Measurements from ENCODE around the gene IKBKG. TPM values are rescaled to one million over a fixed set of nuclear protein-coding genes. Genes with fewer than 3 reads are reported as not detected.
"Not testable (repeated sequence)": the region's sequence is repeated elsewhere in the genome, so short reads cannot be mapped to it uniquely, and the experiment has no call there.

IKBKG gene, protein sequence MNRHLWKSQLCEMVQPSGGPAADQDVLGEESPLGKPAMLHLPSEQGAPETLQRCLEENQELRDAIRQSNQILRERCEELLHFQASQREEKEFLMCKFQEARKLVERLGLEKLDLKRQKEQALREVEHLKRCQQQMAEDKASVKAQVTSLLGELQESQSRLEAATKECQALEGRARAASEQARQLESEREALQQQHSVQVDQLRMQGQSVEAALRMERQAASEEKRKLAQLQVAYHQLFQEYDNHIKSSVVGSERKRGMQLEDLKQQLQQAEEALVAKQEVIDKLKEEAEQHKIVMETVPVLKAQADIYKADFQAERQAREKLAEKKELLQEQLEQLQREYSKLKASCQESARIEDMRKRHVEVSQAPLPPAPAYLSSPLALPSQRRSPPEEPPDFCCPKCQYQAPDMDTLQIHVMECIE
- 16.7 and 19.1 TPM in 2 replicates for total RNA-seq
- long read RNA-seq, partial matches to known transcripts = 0 of 4 reads
- long read RNA-seq, other reads (novel, unspliced or antisense) = 2 of 4 reads

DNA sequence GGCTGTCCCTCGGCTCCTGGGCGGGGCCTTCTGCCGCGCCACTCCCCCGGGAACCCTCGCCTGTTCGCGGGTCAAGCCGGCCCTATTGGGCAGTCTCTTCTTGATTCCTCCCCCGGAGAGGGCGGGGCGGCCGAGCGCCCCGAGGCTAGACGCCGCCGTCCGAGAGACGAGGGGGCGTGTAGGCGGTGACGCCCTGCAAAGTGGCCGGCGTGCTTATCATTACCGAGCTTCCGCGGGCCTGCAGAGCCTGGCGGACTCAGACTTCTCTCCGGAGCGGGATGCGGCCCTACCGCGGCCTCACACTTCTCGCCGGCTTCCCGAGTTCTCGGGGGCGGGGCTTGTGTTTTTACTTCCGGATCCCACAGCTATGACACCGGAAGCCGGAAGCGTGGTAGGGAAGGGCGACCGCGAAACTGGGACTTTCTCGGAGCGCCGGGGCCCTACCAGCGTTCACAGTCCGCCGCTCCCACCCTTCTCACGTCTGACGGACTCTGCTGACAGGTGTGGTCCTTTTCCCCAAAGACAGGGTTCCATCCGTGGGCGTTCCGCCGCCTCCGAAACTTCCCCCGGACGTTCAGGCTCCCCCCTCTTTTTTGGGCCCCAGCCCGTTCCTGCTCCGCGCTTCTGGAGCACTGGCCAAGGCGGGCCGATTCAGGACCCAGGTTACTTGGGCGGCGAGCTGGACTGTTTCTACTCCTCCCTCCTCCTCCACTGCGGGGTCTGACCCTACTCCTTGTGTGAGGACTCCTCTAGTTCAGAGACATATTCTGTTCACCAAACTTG is at the start of gene IKBKG:
TSS of gene IKBKG (plus strand) at position 376 of the 783 bp plus-strand sequence. CDS start 4,383 bp downstream, outside the sequence.
- TF ChIP-seq, protein P1, sequence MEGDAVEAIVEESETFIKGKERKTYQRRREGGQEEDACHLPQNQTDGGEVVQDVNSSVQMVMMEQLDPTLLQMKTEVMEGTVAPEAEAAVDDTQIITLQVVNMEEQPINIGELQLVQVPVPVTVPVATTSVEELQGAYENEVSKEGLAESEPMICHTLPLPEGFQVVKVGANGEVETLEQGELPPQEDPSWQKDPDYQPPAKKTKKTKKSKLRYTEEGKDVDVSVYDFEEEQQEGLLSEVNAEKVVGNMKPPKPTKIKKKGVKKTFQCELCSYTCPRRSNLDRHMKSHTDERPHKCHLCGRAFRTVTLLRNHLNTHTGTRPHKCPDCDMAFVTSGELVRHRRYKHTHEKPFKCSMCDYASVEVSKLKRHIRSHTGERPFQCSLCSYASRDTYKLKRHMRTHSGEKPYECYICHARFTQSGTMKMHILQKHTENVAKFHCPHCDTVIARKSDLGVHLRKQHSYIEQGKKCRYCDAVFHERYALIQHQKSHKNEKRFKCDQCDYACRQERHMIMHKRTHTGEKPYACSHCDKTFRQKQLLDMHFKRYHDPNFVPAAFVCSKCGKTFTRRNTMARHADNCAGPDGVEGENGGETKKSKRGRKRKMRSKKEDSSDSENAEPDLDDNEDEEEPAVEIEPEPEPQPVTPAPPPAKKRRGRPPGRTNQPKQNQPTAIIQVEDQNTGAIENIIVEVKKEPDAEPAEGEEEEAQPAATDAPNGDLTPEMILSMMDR (IDR thresholded peaks at IDR 0.05; ENCODE audit: unreplicated experiment) = no peak
- peaks cover 9% of the 10 kb centered on the region for H3K9me3 Mint-ChIP-seq (ENCODE audit: low read depth)
- H3K4me1 Mint-ChIP-seq (ENCODE audit: low read depth) = peaks cover 7% of the 10 kb centered on the region
- peak; percentile 74 for DNase-seq (ENCODE audit: low spot score, unreplicated experiment)
- peak within 1 kb of the TSS; percentile 78 for H3K4me3 Mint-ChIP-seq (ENCODE audit: low read depth)
- no peaks in the 10 kb centered on the region for H3K27me3 Mint-ChIP-seq
- peak within 1 kb of the TSS; percentile 88 for H3K27ac Mint-ChIP-seq
- peaks cover 6% of the 10 kb centered on the region for H3K36me3 Mint-ChIP-seq (ENCODE audit: insufficient read depth)

DNA sequence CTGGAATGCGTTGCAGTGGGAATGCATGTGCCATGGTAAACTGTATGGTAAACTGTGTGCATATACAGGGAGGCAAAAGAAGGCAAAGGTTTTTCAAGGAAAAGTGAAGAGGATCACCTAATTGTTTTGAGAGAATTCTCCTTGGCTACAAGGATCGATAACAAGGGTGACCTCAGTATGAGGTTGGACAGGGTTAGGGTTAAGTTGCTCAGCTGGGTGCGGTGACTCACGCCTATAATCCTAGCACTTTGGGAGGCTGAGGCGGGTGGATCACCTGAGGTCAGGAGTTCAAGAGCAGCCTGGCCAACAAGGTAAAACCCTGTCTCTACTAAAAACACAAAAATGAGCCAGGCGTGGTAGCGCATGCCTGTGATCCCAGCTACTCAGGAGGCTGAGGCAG is 46.0 kb upstream of the IKBKG start:
- H3K9me3 Mint-ChIP-seq (ENCODE audit: low read depth); H3K27ac Mint-ChIP-seq; H3K4me1 Mint-ChIP-seq (ENCODE audit: low read depth); H3K4me3 Mint-ChIP-seq (ENCODE audit: low read depth); DNase-seq (ENCODE audit: low spot score, unreplicated experiment); H3K36me3 Mint-ChIP-seq (ENCODE audit: insufficient read depth); H3K27me3 Mint-ChIP-seq: not testable (repeated sequence)

DNA sequence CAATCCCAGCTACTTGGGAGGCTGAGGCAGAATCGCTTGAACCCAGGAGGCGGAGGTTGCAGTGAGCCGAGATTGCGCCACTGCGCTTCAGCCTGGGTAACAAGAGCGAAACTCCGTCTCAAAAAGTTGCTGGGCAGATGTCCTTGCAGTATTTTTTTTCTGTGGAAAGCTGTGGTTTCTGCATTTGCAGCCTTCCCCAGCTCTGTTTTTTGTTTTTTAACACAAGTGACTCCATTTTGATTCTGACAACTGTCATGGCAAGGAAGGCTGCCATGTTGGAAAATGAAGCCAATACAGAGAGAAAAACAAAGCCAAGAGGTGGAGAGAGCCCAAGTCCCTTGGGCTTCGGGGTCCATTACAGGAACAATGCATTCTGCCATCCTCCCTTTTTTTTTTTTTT is 45.3 kb upstream of the IKBKG start:
- Mint-ChIP-seq H3K4me1 (ENCODE audit: low read depth) (peaks cover 3% of the 10 kb centered on the region), H3K4me3 (ENCODE audit: low read depth) (no peak overlapping the region), H3K27me3 (no peaks in the 10 kb centered on the region), H3K36me3 (ENCODE audit: insufficient read depth) (peaks cover 2% of the 10 kb centered on the region), H3K27ac (no peak overlapping the region), H3K9me3 (ENCODE audit: low read depth) (peaks cover 3% of the 10 kb centered on the region)
- no peak for DNase-seq (ENCODE audit: low spot score, unreplicated experiment)
- TF ChIP-seq, protein P1 (IDR thresholded peaks at IDR 0.05; ENCODE audit: unreplicated experiment) = no peak

DNA sequence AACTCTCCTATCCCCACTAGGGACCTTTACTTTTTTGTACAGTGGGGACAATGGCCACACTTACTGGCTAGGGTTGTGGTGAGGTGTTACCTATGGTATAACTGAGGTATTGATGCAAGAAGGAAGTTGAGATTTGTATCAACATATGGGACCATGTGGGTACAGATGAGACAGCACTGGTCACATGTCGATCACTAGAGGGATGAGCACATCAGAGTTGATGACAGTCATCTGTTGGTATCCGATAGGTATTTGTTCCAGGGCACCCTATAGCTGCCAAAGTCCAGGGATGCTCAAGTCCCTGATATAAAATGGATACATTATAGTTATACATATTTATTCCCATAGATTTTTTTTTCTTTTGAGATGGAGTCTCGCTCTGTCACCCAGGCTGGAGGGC is 44.4 kb upstream of the IKBKG start:
- Mint-ChIP-seq H3K27ac (no peak overlapping the region), H3K27me3 (no peaks in the 10 kb centered on the region), H3K36me3 (ENCODE audit: insufficient read depth) (peaks cover 2% of the 10 kb centered on the region), H3K9me3 (ENCODE audit: low read depth) (peaks cover 3% of the 10 kb centered on the region), H3K4me1 (ENCODE audit: low read depth) (peaks cover 3% of the 10 kb centered on the region), H3K4me3 (ENCODE audit: low read depth) (no peak overlapping the region)
- DNase-seq (ENCODE audit: low spot score, unreplicated experiment) = no peak
- TF ChIP-seq, protein P1 (IDR thresholded peaks at IDR 0.05; ENCODE audit: unreplicated experiment) = no peak

DNA sequence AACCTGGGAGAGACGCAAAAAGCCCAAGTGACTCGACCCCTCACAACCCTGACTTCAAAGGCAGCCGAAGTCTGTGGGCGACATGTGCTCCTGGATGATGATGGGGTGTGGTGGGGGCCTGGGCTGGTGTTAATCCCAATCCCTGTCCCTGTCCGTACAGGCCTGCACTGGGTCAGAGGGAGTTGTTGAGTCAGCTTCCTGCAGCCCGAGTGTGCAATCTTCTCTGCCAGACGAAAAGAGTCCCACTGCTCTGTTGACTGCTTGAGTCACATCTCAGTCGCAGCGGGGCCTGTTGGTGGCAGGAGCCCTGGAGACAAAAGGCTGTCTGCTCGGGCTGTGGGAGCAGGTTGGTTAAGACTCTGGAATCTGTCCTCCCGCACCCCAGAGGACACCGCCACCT is 41.7 kb upstream of the IKBKG start:
- H3K4me1 Mint-ChIP-seq (ENCODE audit: low read depth) = no peaks in the 10 kb centered on the region
- no peak overlapping the region for H3K4me3 Mint-ChIP-seq (ENCODE audit: low read depth)
- no peak for DNase-seq (ENCODE audit: low spot score, unreplicated experiment)
- H3K36me3 Mint-ChIP-seq (ENCODE audit: insufficient read depth) = peaks cover 7% of the 10 kb centered on the region
- TF ChIP-seq, protein P1 (IDR thresholded peaks at IDR 0.05; ENCODE audit: unreplicated experiment) = no peak
- no peaks in the 10 kb centered on the region for H3K27me3 Mint-ChIP-seq
- H3K27ac Mint-ChIP-seq = no peak overlapping the region
- peaks cover 15% of the 10 kb centered on the region for H3K9me3 Mint-ChIP-seq (ENCODE audit: low read depth)

All from progenitor cell of endocrine pancreas (in vitro differentiated cells).